Renal cortex interstitium (tissue), 11 donors: ENCODE measurements around the gene CD63. TPM values are rescaled to one million over a fixed set of nuclear protein-coding genes. Genes with fewer than 3 reads are reported as not detected.

Experiments
- DNase-seq, 11 donors: peaks; one replicate each; pipeline ENCODE4 v3.0.0-alpha.2; 2013; ENCODE audit warnings: low read depth in 9 of 11, low spot score in 4 of 11; ENCODE audit errors: extremely low read depth in 1 of 11
- polyA plus RNA-seq, 3 donors: library from polyadenylated mRNA; unstranded; fragments of 120-200 nt; gene quantifications; one replicate each; pipeline ENCODE4 v1.2.1, GENCODE V29; 2013; ENCODE audit not compliant: insufficient read length in 3 of 3

Gene CD63
- polyA plus RNA-seq, 3 donors, result 647 to 692 (median 648) TPM

DNA sequence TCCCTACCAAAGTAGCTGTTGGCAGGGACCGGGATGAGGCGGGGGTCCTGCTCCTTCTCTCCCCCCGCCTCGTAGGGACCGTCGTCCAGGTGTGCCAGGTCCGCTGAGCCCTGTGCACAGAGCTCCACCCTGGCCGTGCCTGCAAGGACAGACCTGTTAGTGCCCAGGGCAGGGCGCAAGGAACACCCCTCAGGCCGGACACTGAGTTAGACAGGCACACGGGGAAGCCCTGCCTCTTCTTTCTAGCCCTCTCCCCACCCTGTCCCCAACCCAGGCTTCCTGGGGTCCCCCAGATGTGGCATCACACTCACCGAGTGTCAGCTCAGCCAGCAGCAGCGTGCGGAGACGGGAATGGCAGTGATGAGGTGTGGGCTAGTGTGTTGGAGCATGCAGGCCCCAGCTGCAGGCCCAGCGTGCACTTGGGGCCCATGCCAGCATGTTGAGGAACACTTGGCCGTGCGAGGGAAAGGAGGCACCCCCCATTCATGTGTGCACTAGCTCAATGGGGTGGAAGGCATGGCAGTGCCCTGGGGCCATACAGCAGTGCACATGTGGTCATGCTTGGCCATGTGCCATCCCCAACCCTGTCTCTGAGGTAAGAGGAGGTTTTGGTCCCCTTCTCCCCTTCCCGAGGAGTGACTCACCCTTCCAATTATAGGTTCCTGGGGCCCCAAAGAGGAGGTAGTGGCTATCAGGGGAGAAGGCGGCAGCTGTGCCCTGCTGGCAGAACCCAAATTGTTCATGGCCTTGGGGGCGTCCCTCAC lies 28.4 kb downstream of the CD63 start:
- DNase-seq, result no peak

DNA sequence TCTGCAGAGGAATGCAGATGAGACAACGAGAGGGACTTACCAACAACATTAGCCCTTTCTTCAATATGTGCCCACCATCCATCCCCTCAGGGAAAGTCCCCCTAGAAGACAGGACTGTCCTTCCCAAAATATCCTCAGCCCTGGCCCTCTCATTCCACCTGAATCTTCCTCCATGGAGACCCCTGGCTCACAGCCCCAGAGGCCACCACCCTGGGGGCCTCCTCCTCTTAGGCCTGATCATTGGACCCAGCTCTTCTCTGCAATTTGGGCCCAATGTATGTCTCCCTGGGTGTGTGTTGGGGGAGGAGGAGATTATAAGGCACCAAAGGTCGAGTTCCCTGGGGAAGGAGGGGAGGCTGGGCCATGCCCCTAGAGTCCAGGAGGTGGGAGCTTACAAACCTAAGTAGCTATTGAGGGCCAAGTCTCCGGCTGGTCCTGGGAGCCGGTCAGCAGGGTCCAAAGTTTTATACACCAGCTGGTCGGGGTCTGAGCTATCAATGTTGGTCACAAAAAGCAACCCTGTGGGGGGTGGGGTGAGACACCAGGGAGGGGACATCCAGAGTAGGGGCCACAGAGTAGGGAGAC lies 29.2 kb downstream of the CD63 start:
- DNase-seq, result no peak

DNA sequence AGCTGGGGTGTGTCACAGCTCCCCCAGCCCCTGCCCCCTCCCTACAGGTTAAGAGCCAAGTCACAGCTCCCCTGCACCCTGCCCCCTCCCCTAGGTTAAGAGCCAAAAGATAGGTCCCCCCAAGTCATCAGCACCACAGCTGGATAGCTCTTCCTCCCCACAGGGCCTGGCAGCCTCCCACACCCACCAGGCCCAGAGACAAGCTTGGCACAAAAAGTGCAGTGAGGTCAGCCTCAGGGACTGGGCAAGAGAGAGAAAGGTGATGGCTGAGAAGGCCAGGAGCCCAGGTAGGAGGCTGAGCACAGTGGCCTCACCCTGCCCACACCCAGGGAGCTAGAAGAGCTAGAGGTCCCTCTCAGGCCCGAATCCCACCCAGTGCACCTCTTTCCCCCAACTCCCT lies 29.8 kb downstream of the CD63 start:
- no peak for DNase-seq

DNA sequence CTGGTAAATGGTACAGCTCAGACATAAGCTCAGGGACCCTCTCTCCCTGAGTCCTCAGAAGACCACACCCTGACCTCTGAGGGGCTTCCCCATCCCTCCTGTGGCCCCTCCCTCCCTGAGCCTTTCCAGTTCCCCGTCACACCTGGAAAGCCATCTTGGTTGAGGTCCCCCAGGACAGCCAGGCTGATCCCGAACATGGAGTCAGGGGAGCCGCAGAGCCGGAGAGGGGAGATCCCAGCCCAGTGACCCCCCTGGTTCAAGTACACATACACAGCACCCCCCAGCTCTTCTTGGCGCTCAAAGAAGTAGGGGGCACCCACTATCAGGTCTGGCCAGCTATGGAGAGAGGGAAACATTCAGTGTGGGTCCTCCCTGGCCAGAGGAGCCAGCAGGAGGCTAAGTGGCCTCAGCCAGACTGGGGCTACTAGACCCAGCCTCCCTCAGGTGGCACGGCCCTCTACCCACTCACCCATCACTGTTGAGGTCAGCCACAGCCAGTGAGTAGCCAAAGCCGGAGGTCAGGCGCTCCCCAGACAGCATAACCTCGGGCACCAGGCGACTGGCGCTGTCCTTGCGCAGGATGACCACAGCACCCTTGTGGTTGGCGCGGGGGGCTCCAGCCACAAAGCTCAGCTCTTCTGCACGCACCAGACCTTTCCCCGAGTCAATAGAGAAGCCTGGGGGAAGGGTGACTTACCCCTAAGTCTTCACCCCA lies 30.4 kb downstream of the CD63 start:
- no peak for DNase-seq

GRCh38 chr12:55697686-55698085 lies 31.1 kb downstream of the CD63 start:
- DNase-seq, result no peak

DNA sequence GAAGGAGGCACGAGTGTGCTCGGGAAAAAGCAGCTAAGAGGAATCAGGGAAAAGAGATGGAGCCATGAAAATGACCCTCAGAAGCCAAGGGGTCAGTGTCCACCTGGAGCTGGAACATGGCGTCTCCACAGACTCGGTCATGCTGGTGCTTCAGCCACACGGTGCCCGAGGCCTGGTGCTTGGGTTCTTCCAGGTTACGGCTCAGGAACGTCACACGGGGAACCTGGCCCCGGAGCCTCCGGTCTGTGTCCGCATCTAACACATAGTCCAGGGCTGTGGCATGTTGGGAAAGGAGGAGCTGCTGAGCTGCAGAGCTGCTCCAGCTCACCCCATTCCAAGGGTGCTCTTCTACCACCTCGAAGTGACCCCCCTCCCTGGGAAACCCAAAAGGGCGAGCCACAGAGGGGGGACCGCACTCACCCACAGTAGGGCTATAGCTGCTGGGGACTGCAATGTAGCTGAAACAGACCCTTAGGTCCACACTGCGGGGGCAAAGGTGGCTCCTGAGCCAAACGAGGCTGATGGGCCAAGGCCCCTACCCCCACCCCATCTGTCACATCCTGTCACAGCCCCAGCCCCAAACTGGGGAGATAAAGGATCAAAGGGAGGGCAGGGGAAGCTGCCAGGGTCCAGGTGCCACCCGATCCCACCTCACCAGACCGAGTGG lies 31.9 kb downstream of the CD63 start:
- no peak for DNase-seq

DNA sequence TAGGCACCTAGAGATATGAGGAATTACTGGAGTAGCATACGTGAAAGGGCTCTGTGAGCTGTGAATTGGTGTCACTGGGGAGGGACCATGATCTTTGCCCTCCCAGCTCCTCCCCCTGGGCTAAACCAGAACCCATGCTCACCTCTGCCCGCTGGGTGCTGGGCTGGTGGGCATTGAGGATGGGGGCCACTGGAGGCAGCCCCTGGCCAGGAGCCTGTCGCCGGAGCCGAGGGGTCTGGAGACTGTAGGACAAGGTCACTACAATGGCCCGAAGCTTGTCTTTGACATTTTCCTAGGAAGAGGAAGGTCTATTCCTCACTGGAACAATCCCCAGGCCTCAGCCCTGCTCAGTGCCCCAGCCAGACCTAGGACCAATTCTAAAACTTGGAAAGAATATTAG lies 32.7 kb downstream of the CD63 start:
- no peak for DNase-seq

DNA sequence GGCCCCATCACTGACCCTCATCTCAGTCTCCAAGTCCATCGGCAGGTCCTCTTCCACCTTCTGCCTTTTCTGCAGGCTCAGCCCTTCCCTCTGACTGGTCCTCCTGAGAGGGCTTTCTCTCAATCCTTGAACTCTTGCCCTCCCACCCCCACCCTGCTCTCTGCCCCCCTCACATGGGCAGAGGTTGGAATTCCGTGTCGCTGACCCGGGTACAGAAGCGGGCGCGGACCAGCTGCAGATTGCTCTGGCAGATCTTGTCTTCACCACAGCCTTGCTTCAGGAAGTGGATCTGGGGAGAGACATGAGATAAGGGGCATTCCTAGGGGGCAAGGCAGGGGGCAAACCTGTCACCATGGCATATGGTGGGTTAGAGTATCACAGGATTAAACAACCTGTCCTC lies 33.5 kb downstream of the CD63 start:
- DNase-seq, result no peak

- DNase-seq, result no peak
These were observed 34.2 kb downstream of the CD63 start for GRCh38 chr12:55694651-55695050.

GRCh38 chr12:55694188-55694515 lies 34.7 kb downstream of the CD63 start:
- DNase-seq, result no peak

DNA sequence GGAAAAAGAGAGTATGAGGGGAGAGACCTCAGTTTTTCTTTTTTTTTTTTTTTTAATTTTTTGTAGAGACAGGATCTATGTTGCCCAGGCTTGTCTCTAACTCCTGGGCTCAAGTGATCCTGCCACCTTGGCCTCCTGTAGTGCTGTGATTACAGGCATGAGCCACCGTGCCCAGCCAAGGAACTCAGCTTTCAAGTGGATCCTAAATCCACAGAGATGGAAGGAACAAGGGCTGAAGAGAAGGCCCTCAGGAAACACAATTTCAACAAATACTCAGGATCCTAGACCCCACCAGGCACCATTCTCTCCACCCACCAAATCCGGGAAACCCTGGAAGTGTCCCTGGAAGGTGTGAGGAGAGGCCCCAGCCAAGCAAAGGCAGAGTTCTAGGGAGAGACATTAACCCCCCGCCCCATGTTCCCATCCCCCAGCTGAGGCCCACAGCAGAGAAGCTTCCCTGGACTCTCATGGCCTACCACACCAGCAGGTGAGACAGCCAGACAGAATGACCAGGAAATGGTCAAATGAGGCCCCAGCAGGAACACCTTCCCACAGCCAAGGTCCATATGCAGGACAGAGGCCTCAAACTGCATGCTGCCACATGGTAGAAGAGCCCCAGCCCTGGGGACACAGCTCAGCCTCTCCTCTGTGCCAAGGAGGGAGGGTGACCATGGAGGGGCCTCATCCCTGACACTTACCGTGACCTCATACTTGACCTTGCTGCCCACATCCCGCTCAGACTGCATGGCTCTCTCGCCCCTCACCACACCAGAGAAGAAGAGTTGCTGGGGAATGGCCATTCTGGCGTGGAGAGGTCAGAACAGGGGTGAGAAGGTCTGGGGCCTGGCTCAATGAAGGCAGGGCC lies 35.3 kb downstream of the CD63 start:
- no peak for DNase-seq

DNA sequence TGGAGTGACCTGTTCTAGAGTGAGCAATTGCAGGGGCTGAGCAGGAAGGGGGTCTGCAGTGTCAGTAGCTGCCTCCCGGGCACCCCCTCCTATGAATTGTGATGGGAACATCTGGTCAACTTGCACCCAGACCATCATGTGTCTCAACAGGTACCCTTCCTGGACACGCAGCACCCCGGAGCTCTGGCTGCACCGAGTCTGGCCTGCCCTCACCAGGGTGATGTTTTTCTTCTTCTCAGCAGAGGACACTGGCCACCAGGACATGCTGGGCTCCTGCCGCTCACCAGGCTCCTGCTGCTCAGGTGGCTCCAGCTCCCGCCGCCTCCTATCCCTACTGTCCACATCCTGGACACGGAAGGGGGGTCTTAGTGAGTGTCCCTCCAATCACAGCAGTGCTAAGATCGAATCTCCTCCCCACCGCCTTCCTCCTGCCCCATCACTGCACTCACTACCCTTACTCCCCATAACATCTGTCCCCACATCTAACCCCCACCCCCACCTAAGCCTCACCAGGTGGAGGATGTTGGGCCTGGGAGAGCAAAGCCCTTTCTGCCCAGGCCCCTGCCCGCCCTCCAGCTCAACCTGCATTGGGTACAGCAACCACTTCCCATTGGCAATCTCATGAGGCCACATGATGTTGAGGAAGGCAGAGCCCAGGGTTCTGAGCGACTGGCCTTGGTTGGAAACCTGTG lies 36.0 kb downstream of the CD63 start:
- no peak for DNase-seq

GRCh38 chr12:55688716-55689655 lies 39.8 kb downstream of the CD63 start:
- no peak for DNase-seq

- no peak for DNase-seq
These were observed 41.1 kb downstream of the CD63 start for GRCh38 chr12:55687746-55688145.

- no peak for DNase-seq
These were observed 42.3 kb downstream of the CD63 start for GRCh38 chr12:55686366-55687010.

- DNase-seq, result no peak
These were observed 43.1 kb downstream of the CD63 start for GRCh38 chr12:55685671-55686070.

DNA sequence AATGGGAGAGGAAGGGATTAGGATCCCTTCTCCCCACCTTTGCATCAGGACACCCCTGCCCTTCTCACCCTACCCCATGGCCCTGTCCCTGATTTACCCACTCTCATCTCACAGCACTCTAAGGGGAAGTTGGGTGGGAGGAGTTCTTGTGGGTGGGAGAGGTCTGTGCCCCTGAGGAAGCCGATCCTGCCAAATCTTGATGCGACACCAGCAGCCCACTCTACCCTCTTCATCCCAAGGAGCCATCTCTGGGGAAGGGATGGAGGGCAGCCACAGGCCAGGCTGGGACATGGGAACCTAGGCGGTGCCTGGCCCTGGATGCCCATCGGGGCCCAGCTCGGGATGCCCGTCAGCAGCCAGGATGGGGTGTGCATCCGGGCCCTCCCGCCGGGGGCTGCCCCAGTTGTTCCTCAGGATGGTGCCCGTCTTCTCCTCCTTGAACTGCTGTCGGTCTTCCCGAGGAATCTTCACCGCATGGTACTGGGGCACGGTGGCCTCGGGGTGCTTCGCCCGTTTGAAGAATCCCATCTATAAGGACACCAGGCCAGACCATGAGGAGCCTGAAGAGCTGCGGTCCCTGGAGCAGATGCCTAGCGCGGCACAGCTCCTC lies 43.9 kb downstream of the CD63 start:
- DNase-seq, result no peak
